ENCODE results near the gene RDH8. TPM values are rescaled to one million over a fixed set of nuclear protein-coding genes. Genes with fewer than 3 reads are reported as not detected.
A peak's percentile ranks its signal among the peaks of the same experiment; 100 is the strongest.

The RDH8 gene
- polyA plus RNA-seq, 1 experiment: 0.21 TPM

GRCh38 chr19:9986787-9987281, 26.4 kb upstream of the RDH8 start:
- peaks cover 2% of the 10 kb centered on the region; the same call in 1 of the 2 replicates for H3K36me3 ChIP-seq (ENCODE audit: control insufficient read depth, insufficient read depth, low read length)
- ChIA-PET CTCF (interaction anchor here (0.6 to 7.6 kb wide), 5 partner anchors 13 to 56 kb away, joined by 3 to 64 read pairs (median 4); no protein-coding TSS in a partner anchor), POLR2A (no interaction called here)
- H3K27me3 ChIP-seq (ENCODE audit: control insufficient read depth, insufficient read depth, low read length): no peaks in the 10 kb centered on the region
- peak; percentile 35 for DNase-seq (ENCODE audit: low read depth)
- no peak overlapping the region for H3K4me3 ChIP-seq (ENCODE audit: low read depth, low read length)
- TF ChIP-seq CTCF (IDR thresholded peaks at IDR 0.05; ENCODE audit: insufficient read depth, low read depth, low read length): no peak

- TF ChIP-seq CTCF (IDR thresholded peaks at IDR 0.05; ENCODE audit: insufficient read depth, low read depth, low read length): no peak
- CTCF ChIA-PET: interaction anchor here (7.6 kb wide), 1 partner anchor 11 kb away, joined by 64 read pairs; no protein-coding TSS in a partner anchor
- POLR2A ChIA-PET: no interaction called here
- H3K36me3 ChIP-seq (ENCODE audit: control insufficient read depth, insufficient read depth, low read length): no peaks in the 10 kb centered on the region; the same call in 1 of the 2 replicates
- no peaks in the 10 kb centered on the region for H3K27me3 ChIP-seq (ENCODE audit: control insufficient read depth, insufficient read depth, low read length)
- H3K4me3 ChIP-seq (ENCODE audit: low read depth, low read length): no peak overlapping the region
- no peak for DNase-seq (ENCODE audit: low read depth)
These were observed 23.8 kb upstream of the RDH8 start for GRCh38 chr19:9989504-9989903.

- POLR2A ChIA-PET: interaction anchor here (0.9 kb wide), 1 partner anchor 107 kb away, joined by 9 read pairs; no protein-coding TSS in a partner anchor
- CTCF ChIA-PET: interaction anchor here (0.8 to 1.6 kb wide), 3 partner anchors 9 kb away, joined by 3 to 8 read pairs (median 3); no protein-coding TSS in a partner anchor
- TF ChIP-seq CTCF (IDR thresholded peaks at IDR 0.05; ENCODE audit: insufficient read depth, low read depth, low read length): no peak
These were observed 21.7 kb upstream of the RDH8 start for GRCh38 chr19:9991425-9992191.

GRCh38 chr19:9995084-9995483, 18.2 kb upstream of the RDH8 start:
- no peak for DNase-seq (ENCODE audit: low read depth)
- no peaks in the 10 kb centered on the region for H3K27me3 ChIP-seq (ENCODE audit: control insufficient read depth, insufficient read depth, low read length)
- peaks cover 2% of the 10 kb centered on the region; the same call in 1 of the 2 replicates for H3K36me3 ChIP-seq (ENCODE audit: control insufficient read depth, insufficient read depth, low read length)
- no peak overlapping the region for H3K4me3 ChIP-seq (ENCODE audit: low read depth, low read length)
- no peak for TF ChIP-seq CTCF (IDR thresholded peaks at IDR 0.05; ENCODE audit: insufficient read depth, low read depth, low read length)
- ChIA-PET POLR2A (no interaction called here), CTCF (interaction anchor here (0.7 to 1.2 kb wide), 2 partner anchors 32 to 63 kb away, joined by 3 to 4 read pairs; no protein-coding TSS in a partner anchor)

More at GRCh38 chr19:9991425-9992191, 21.7 kb upstream of the RDH8 start:
- no peak overlapping the region for H3K4me3 ChIP-seq (ENCODE audit: low read depth, low read length)
- H3K27me3 ChIP-seq (ENCODE audit: control insufficient read depth, insufficient read depth, low read length): no peaks in the 10 kb centered on the region
- no peaks in the 10 kb centered on the region; the same call in none of the 2 replicates for H3K36me3 ChIP-seq (ENCODE audit: control insufficient read depth, insufficient read depth, low read length)
- no peak for DNase-seq (ENCODE audit: low read depth)

GRCh38 chr19:9995999-9996398, 17.3 kb upstream of the RDH8 start:
- no peak for DNase-seq (ENCODE audit: low read depth)

More at GRCh38 chr19:9995999-9996398, 17.3 kb upstream of the RDH8 start:
- H3K36me3 ChIP-seq (ENCODE audit: control insufficient read depth, insufficient read depth, low read length): peaks cover 2% of the 10 kb centered on the region; the same call in 1 of the 2 replicates
- no peaks in the 10 kb centered on the region for H3K27me3 ChIP-seq (ENCODE audit: control insufficient read depth, insufficient read depth, low read length)
- no peak for TF ChIP-seq CTCF (IDR thresholded peaks at IDR 0.05; ENCODE audit: insufficient read depth, low read depth, low read length)
- POLR2A ChIA-PET: no interaction called here
- CTCF ChIA-PET: interaction anchor here (0.6 to 1.2 kb wide), 3 partner anchors 31 to 328 kb away, joined by 3 to 4 read pairs (median 3); no protein-coding TSS in a partner anchor
- H3K4me3 ChIP-seq (ENCODE audit: low read depth, low read length): no peak overlapping the region

All from BJ (cell line).